Caki2 (cell line): ENCODE results near the gene MAN1A1. TPM values are rescaled to one million over a fixed set of nuclear protein-coding genes. Genes with fewer than 3 reads are reported as not detected.

Experiments used
- DNase-seq: peaks from one replicate; pipeline ENCODE4 v3.0.0-alpha.2; 2015; ENCODE audit warnings: low read depth
- in situ Hi-C: cut with HindIII; loops from 2 replicates; pipeline ENCODE4 v1.10.0; 2016; ENCODE audit warnings: low sequenced_read_pairs, low pct_unique_long_range_greater_than_20kb, mixed read lengths
- total RNA-seq: library from RNA; depleted of rRNA; stranded (reverse); fragments of >200 nt; shearing (Covaris generic); gene quantifications from 2 replicates; pipeline ENCODE4 v1.2.3, GENCODE V29; 2014; ENCODE audit warnings: low replicate concordance

The MAN1A1 gene
- total RNA-seq, 1 experiment from 2014 or later: 1.2 TPM

- in situ Hi-C loops: no loop called here
- DNase-seq: no peak
Observed at GRCh38 chr6:119330520-119331113, 18.9 kb downstream of the MAN1A1 start.

GRCh38 chr6:119329794-119330180 is 19.8 kb downstream of the MAN1A1 start:
- in situ Hi-C loops: no loop called here
- no peak for DNase-seq

GRCh38 chr6:119328892-119329793 is 20.4 kb downstream of the MAN1A1 start:
- in situ Hi-C loops: no loop called here
- DNase-seq: no peak

DNA sequence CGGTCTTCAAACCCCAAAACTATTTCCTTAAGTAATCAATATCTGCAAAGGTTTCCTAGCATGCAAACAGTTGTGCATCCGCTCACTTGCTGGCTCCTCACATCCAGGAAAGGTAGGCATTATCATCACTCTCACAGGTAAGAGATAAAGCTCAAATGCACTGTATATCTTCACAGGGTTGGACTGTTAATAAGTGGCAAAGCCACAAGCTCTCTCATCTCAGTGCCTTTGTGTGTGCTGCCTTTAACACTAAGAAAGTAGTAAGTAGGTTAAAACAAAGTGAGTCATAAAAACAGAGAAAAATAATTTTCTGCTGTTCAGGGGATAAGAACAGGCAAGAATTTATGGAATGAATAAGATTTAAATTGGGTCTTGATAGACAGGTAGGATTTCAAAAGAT is 21.3 kb downstream of the MAN1A1 start:
- no peak for DNase-seq
- in situ Hi-C loops: no loop called here

- no peak for DNase-seq
- in situ Hi-C loops: no loop called here
Observed at GRCh38 chr6:119327810-119328209, 21.8 kb downstream of the MAN1A1 start.

DNA sequence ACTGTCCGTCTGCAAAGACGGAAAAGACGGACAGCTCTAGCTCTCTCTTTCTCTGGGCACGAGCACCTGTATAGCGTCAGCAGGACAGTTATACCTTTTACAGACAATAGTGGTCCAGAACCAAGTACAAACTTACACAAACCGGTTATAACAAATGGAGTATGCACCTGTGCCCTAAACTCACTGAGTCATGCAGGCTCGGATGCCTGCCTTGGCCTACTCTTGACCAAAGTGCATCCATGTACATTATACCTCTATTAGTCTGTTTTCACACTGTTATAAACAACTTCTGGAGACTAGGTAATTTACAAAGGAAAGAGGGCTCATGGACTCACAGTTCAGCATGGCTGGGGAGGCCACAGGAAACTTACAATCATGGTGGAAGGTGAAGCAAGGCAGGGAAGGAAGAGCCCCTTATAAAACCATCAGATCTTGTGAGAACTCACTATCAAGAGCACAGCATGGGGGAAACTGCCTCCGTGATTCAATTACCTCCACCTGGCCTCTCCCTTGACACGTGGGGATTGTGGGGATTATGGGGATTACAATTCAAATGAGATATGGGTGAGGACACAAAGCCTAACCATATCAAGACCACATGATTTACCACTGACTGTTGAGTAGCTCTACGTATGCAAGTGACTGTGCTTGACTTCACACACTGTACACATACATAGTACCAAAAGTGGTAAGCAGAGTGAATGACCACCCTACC is 23.1 kb downstream of the MAN1A1 start:
- in situ Hi-C loops: no loop called here

GRCh38 chr6:119325559-119326265 is 23.8 kb downstream of the MAN1A1 start:
- DNase-seq: no peak
- in situ Hi-C loops: no loop called here

More for the DNA sequence above, 23.1 kb downstream of the MAN1A1 start:
- DNase-seq: no peak

DNA sequence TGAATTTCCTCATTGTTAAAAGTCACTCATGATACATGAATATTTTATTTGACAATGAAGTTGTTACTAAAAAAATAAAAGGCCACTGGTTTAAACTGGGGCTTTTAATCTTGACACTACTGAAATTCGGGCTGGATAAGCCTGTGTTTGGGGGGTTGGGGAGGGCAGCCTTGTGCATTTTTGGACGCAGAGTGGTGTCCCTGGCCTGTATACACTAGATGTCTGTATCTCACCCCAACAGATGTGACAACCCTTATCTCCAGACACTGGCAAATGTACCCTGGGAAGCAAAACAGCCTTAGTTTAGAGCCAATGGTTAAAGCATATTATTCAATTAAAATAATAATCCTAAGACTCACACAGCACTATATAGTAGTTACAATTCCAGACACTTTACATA is 24.8 kb downstream of the MAN1A1 start:
- in situ Hi-C loops: no loop called here
- DNase-seq: no peak

- in situ Hi-C loops: no loop called here
- no peak for DNase-seq
Observed at GRCh38 chr6:119323931-119324330, 25.6 kb downstream of the MAN1A1 start.

DNA sequence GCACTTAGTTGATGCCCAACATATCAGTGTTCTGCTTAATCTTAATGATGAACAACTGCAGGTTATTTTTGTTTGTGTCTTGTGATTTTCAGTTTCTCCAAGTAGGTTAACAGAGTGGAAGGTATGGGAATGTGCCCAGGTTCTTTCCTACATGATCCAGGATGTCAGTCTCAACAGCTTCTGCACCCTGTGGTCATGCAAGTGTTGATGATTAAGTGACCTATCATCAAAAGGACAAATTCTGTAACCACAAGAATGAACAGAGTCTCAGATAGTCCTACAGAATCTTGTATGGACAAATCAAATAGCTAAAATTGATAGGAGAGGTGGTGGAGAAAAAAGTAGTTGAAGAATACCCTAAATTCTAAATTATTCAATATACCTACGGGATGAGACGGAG is 26.1 kb downstream of the MAN1A1 start:
- DNase-seq: no peak
- in situ Hi-C loops: no loop called here

DNA sequence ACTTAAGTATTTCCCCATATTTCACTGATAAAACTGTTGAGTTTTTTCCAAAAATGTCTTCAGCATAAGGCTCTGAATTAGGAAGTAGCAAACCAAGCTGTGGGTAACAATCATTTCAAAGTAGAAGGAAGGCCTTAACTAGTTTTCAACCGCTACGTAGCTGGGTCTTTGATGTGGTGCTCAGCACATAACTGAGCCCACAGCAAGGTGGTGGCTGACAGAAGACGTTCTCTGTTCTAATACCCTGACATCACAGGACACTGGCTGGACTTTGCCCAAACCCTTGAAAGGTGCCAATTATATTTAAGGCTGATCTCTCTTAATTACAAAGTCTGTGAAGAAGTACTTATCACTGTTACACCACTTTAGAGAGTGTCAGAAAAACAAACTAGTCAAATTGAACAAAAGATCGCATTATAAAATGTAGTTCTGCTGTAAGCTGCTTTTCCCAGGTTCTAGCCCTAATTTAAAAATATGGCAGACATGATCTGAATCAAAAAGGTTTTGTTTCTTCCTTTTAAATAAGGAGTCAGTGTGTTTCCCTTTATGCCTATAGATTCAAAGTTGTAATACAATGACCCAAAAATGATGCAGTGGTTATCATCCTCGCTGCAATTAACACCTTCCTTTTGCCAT is 26.7 kb downstream of the MAN1A1 start:
- in situ Hi-C loops: no loop called here
- no peak for DNase-seq

DNA sequence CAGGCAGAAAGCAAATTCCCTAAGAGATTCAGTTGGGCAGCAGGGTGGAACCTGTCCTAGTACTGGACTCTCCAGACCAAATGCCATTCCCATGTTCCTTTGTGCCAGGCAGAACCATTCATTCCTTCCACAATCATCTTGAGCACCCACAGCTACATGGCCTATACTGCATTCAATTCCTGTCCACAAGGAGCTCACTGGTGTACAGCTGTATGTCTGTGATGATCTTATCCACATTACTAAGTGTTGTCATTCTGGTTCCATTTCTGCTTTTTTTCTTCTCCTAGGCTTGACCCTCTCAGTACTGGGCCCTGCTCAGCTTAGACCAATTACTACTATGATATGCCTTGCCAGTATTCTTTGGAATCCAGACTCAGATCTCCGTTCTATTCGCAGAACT is 27.5 kb downstream of the MAN1A1 start:
- in situ Hi-C loops: no loop called here
- no peak for DNase-seq

- in situ Hi-C loops: no loop called here
- no peak for DNase-seq
Observed at GRCh38 chr6:119319694-119320093, 29.9 kb downstream of the MAN1A1 start.

GRCh38 chr6:119318730-119319129 is 30.8 kb downstream of the MAN1A1 start:
- no peak for DNase-seq
- in situ Hi-C loops: no loop called here

DNA sequence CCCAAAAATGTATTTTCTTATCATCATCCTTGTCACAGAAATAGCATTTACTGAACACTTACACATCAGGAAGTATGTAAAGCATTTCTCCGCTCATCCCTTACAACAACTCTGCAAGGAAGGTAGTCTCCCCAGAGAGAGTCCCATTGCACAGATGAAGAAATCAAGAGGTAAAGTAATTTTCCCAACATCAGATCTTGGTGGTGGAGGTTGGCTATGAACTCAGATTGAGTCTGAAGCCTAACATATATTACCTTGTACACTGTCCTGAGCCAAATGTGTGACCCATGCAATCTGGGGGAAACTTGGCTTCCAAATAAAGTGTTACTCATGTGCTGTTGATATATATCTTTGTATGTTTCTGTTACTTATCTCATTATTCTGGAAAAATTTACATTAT is 31.4 kb downstream of the MAN1A1 start:
- in situ Hi-C loops: no loop called here

DNA sequence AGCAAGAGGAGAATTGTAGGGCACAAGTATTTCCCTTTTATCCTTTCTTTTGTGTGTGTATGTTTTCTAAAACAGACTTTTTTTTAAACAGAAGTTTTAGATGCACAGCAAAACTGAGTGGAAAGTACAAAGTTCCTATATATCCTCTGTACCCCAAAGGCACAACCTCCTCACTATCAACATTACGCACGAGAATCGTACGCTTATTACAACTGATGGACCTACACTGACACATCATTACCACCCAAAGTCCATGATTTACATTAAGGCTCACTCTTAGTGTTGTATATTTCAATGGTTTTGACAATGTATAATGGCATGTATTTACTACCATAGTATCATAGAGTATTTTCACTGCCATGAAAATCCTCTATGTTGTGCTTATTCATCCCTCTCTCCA is 32.6 kb downstream of the MAN1A1 start:
- no peak for DNase-seq
- in situ Hi-C loops: no loop called here

More for the DNA sequence above, 31.4 kb downstream of the MAN1A1 start:
- no peak for DNase-seq

DNA sequence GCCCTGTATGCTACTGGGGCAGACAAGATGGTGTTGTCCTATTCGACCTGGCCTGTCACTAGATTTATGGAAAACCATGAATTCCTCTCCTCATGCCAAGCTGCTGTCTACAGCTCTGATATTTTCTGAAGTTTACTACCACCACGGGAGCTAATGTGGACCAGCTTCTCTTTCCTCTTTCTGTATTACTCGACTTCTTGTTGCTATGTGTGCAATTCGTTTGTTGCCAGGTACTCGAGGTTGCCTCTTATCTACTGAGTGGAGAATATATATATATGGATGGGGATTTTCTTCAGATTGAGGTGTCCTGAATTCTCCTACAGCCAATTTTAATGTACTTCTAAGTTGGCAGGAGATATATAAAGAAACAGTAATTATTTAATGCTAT is 34.7 kb downstream of the MAN1A1 start:
- in situ Hi-C loops: no loop called here
- no peak for DNase-seq
